ENCODE data around the gene TULP3. TPM values are rescaled to one million over a fixed set of nuclear protein-coding genes. Genes with fewer than 3 reads are reported as not detected.

TULP3 gene
- total and polyA plus RNA-seq, 10 donors, result 3.5 to 15.7 (median 12.8) TPM

- Histone ChIP-seq H3K36me3 (peaks cover 0 to 33% (median 0%) of the 10 kb centered on the region in 6 donors), H3K27ac (no peak overlapping the region), H3K9me3 (no peaks in the 10 kb centered on the region), H3K27me3 (replicated peaks in 1 of 7) (no peaks in the 10 kb centered on the region), H3K4me3 (no peak overlapping the region), H3K4me1 (peaks cover 0 to 35% (median 17%) of the 10 kb centered on the region in 6 donors)
- intact Hi-C loops (cut with DNase I; ENCODE audit: low total_unique reads), result loop anchor here (5.0 kb wide), 1 partner anchor 155 kb away; no protein-coding TSS in a partner anchor
- WGBS, 5 donors, result 85 to 96% (median 92%) methylated on average over 10 of the region's 10 CpGs
- no peak for TF ChIP-seq POLR2AphosphoS5 (IDR thresholded peaks at IDR 0.05)
- no peak for TF ChIP-seq CTCF (IDR thresholded peaks at IDR 0.05 in 8 of 11, conservative IDR thresholded peaks at IDR 0.05 in 3 of 11)
- no peak for TF ChIP-seq POLR2A (IDR thresholded peaks at IDR 0.05)
- no peak for DNase-seq
Observed at GRCh38 chr12:2886768-2887450, 3.8 kb upstream of the TULP3 start.

- Histone ChIP-seq H3K9me3 (no peaks in the 10 kb centered on the region), H3K36me3 (peaks cover 0 to 33% (median 0%) of the 10 kb centered on the region in 6 donors), H3K4me3 (peak overlapping the region; percentile 66 to 98 (median 96)), H3K4me1 (peaks cover 0 to 40% (median 25%) of the 10 kb centered on the region in 6 donors), H3K27me3 (replicated peaks in 1 of 7) (no peaks in the 10 kb centered on the region), H3K27ac (peak overlapping the region; percentile 63 to 93 (median 90))
- no peak for TF ChIP-seq POLR2A (IDR thresholded peaks at IDR 0.05)
- 73 to 80% (median 76%) methylated on average over 10 of the region's 10 CpGs for WGBS, 5 donors
- intact Hi-C loops (cut with DNase I; ENCODE audit: low total_unique reads), result no loop called here
- DNase-seq, result no peak
Observed at GRCh38 chr12:2890001-2890387, 697 bp upstream of the TULP3 start.

GRCh38 chr12:2891240-2892053, 756 bp downstream of the TULP3 start:
- peak overlapping the region; percentile 30 to 93 (median 90) for H3K27ac ChIP-seq
- peaks cover 0 to 21% (median 0%) of the 10 kb centered on the region in 6 donors for H3K36me3 ChIP-seq
- no peak for DNase-seq
- no peaks in the 10 kb centered on the region for H3K9me3 ChIP-seq
- TF ChIP-seq POLR2AphosphoS5 (IDR thresholded peaks at IDR 0.05), result no peak
- no peak for TF ChIP-seq CTCF (IDR thresholded peaks at IDR 0.05 in 8 of 11, conservative IDR thresholded peaks at IDR 0.05 in 3 of 11)
- TF ChIP-seq POLR2A (IDR thresholded peaks at IDR 0.05), result no peak
- peaks cover 0 to 39% (median 23%) of the 10 kb centered on the region in 6 donors for H3K4me1 ChIP-seq
- H3K27me3 ChIP-seq (replicated peaks in 1 of 7), result no peaks in the 10 kb centered on the region
- H3K4me3 ChIP-seq, result peak overlapping the region; percentile 66 to 98 (median 96)
- WGBS, 5 donors, result 24 to 27% (median 25%) methylated on average over 40 to 42 of the region's 42 CpGs
- intact Hi-C loops (cut with DNase I; ENCODE audit: low total_unique reads), result no loop called here

GRCh38 chr12:2892246-2892645, 1.6 kb downstream of the TULP3 start:
- Histone ChIP-seq H3K4me1 (peaks cover 0 to 39% (median 23%) of the 10 kb centered on the region in 6 donors), H3K27me3 (replicated peaks in 1 of 7) (no peaks in the 10 kb centered on the region), H3K27ac (peak overlapping the region in 2 of 8 donors; percentile 89 to 91), H3K4me3 (peak overlapping the region in 1 of 8 donors; percentile 78), H3K36me3 (peaks cover 0 to 13% (median 0%) of the 10 kb centered on the region in 6 donors), H3K9me3 (no peaks in the 10 kb centered on the region)
- 74 to 86% (median 80%) methylated on average over 12 of the region's 12 CpGs for WGBS, 5 donors
- no peak for TF ChIP-seq POLR2AphosphoS5 (IDR thresholded peaks at IDR 0.05)
- DNase-seq, result no peak
- intact Hi-C loops (cut with DNase I; ENCODE audit: low total_unique reads), result no loop called here

- no peak for TF ChIP-seq POLR2A (IDR thresholded peaks at IDR 0.05)
- H3K4me3 ChIP-seq, result no peak overlapping the region
- intact Hi-C loops (cut with DNase I; ENCODE audit: low total_unique reads), result no loop called here
- H3K4me1 ChIP-seq, result peaks cover 0 to 39% (median 23%) of the 10 kb centered on the region in 6 donors
- WGBS, 5 donors, result 89 to 97% (median 96%) methylated on average over 8 of the region's 8 CpGs
- peaks cover 0 to 6% (median 0%) of the 10 kb centered on the region in 6 donors for H3K36me3 ChIP-seq
- H3K9me3 ChIP-seq, result no peaks in the 10 kb centered on the region
- DNase-seq, result no peak
- H3K27ac ChIP-seq, result no peak overlapping the region
- H3K27me3 ChIP-seq (replicated peaks in 1 of 7), result no peaks in the 10 kb centered on the region
Observed at GRCh38 chr12:2893007-2893406, 2.3 kb downstream of the TULP3 start.

Data from spleen (tissue), 11 donors.